K562 treated with DMSO at 1 percent for 12 hours (cell line): ENCODE measurements around the gene ACOT12. TPM values are rescaled to one million over a fixed set of nuclear protein-coding genes. Genes with fewer than 3 reads are reported as not detected.

ENCODE experiments used
- total RNA-seq: library from RNA; unstranded; fragments of 300-600 nt; gene quantifications from 2 replicates; pipeline ENCODE4 v1.2.3, GENCODE V29; 2022; ENCODE audit not compliant: insufficient read depth

Gene ACOT12
- not detected in 2 replicates for total RNA-seq

GRCh38 chr5:81393783-81394718 lies at the start of gene ACOT12:
TSS of gene ACOT12 (minus strand) at chr5:81394134. CDS start at chr5:81394114, 20 bp downstream.

GRCh38 chr5:81301271-81302015 lies 92.5 kb downstream of the ACOT12 start, which contains the start of gene ZCCHC9:
TSS of gene ZCCHC9 (plus strand) at chr5:81301587. CDS start at chr5:81304758, 3,171 bp downstream.

Other genes starting within 250 kb of the ACOT12 start
- not detected in 2 replicates for gene CKMT2, start 160.8 kb downstream of the ACOT12 start, total RNA-seq
- gene ZCCHC9, start 92.5 kb downstream of the ACOT12 start, total RNA-seq, result 32.6 and 44.5 TPM in 2 replicates